ENCODE data around the gene CDH4.

CDH4 gene

GRCh38 chr20:61328911-61329558 lies 77.0 kb downstream of the CDH4 start:
- H3K27me3 ChIP-seq = no peaks in the 10 kb centered on the region
- no peaks in the 10 kb centered on the region for H3K9me3 ChIP-seq
- H3K36me3 ChIP-seq = no peaks in the 10 kb centered on the region
- no peak overlapping the region for H3K27ac ChIP-seq
- H3K4me3 ChIP-seq (ENCODE audit: low read depth in 1 of 2, low read length in 1 of 2) = no peak overlapping the region
- no peaks in the 10 kb centered on the region for H3K4me1 ChIP-seq (ENCODE audit: control insufficient read depth in 1 of 2, insufficient read depth in 1 of 2, low read depth in 1 of 2, low read length in 1 of 2)
- no peak for TF ChIP-seq CTCF (IDR thresholded peaks at IDR 0.05)

- TF ChIP-seq CTCF (IDR thresholded peaks at IDR 0.05) = no peak
- H3K36me3 ChIP-seq = no peaks in the 10 kb centered on the region
- no peaks in the 10 kb centered on the region for H3K4me1 ChIP-seq (ENCODE audit: control insufficient read depth in 1 of 2, insufficient read depth in 1 of 2, low read depth in 1 of 2, low read length in 1 of 2)
- H3K27ac ChIP-seq = no peak overlapping the region
- H3K27me3 ChIP-seq = no peaks in the 10 kb centered on the region
- H3K9me3 ChIP-seq = no peaks in the 10 kb centered on the region
- H3K4me3 ChIP-seq (ENCODE audit: low read depth in 1 of 2, low read length in 1 of 2) = no peak overlapping the region
Observed at GRCh38 chr20:61330441-61330840, 78.4 kb downstream of the CDH4 start.

GRCh38 chr20:61331543-61331942 lies 79.5 kb downstream of the CDH4 start:
- H3K9me3 ChIP-seq = no peaks in the 10 kb centered on the region
- TF ChIP-seq CTCF (IDR thresholded peaks at IDR 0.05) = no peak
- H3K27ac ChIP-seq = no peak overlapping the region
- no peaks in the 10 kb centered on the region for H3K4me1 ChIP-seq (ENCODE audit: control insufficient read depth in 1 of 2, insufficient read depth in 1 of 2, low read depth in 1 of 2, low read length in 1 of 2)
- no peak overlapping the region for H3K4me3 ChIP-seq (ENCODE audit: low read depth in 1 of 2, low read length in 1 of 2)
- H3K27me3 ChIP-seq = no peaks in the 10 kb centered on the region
- H3K36me3 ChIP-seq = no peaks in the 10 kb centered on the region

- Histone ChIP-seq H3K4me3 (ENCODE audit: low read depth in 1 of 2, low read length in 1 of 2) (no peak overlapping the region), H3K27ac (no peak overlapping the region), H3K27me3 (no peaks in the 10 kb centered on the region), H3K9me3 (no peaks in the 10 kb centered on the region), H3K4me1 (ENCODE audit: control insufficient read depth in 1 of 2, insufficient read depth in 1 of 2, low read depth in 1 of 2, low read length in 1 of 2) (no peaks in the 10 kb centered on the region), H3K36me3 (no peaks in the 10 kb centered on the region)
- no peak for TF ChIP-seq CTCF (IDR thresholded peaks at IDR 0.05)
Observed at GRCh38 chr20:61332016-61332975, 80.2 kb downstream of the CDH4 start.

- Histone ChIP-seq H3K27me3 (no peaks in the 10 kb centered on the region), H3K4me3 (ENCODE audit: low read depth in 1 of 2, low read length in 1 of 2) (no peak overlapping the region), H3K9me3 (no peaks in the 10 kb centered on the region), H3K36me3 (no peaks in the 10 kb centered on the region), H3K27ac (no peak overlapping the region), H3K4me1 (ENCODE audit: control insufficient read depth in 1 of 2, insufficient read depth in 1 of 2, low read depth in 1 of 2, low read length in 1 of 2) (no peaks in the 10 kb centered on the region)
- TF ChIP-seq CTCF (IDR thresholded peaks at IDR 0.05) = no peak
Observed at GRCh38 chr20:61333484-61334108, 81.5 kb downstream of the CDH4 start.
